Parathyroid adenoma (tissue), 2 donors: ENCODE data around the gene MMP17.

Source experiments
- H2AFZ ChIP-seq: fragments of 300-600 bp; sonication (generic); one replicate; pipeline ENCODE4 v1.7.0; 2017; ENCODE audit warnings: antibody characterized with exemption, mild to moderate bottlenecking
- H3K27ac ChIP-seq: fragments of 300-600 bp; sonication (generic); one replicate; pipeline ENCODE4 v1.7.0; 2017
- H3K27me3 ChIP-seq: fragments of 300-600 bp; sonication (generic); one replicate; pipeline ENCODE4 v1.7.0; 2017; ENCODE audit warnings: low read length; ENCODE audit not compliant: control insufficient read depth, insufficient read depth
- H3K36me3 ChIP-seq: fragments of 300-600 bp; sonication (generic); one replicate; pipeline ENCODE4 v1.7.0; 2017; ENCODE audit warnings: low read length; ENCODE audit not compliant: control insufficient read depth, insufficient read depth
- H3K4me1 ChIP-seq: fragments of 300-600 bp; sonication (generic); one replicate; pipeline ENCODE4 v1.7.0; 2017; ENCODE audit warnings: control low read depth
- H3K4me2 ChIP-seq: fragments of 300-600 bp; sonication (generic); one replicate; pipeline ENCODE4 v1.7.0; 2017; ENCODE audit warnings: low read length
- H3K4me3 ChIP-seq: fragments of 300-600 bp; sonication (generic); one replicate; pipeline ENCODE4 v1.7.0; 2017; ENCODE audit warnings: low read depth, low read length
- H3K79me2 ChIP-seq: fragments of 300-600 bp; sonication (generic); one replicate; pipeline ENCODE4 v1.7.0; 2017; ENCODE audit warnings: control low read depth
- H3K9ac ChIP-seq: fragments of 300-600 bp; sonication (generic); one replicate; pipeline ENCODE4 v1.7.0; 2017; ENCODE audit warnings: mild to moderate bottlenecking
- H3K9me3 ChIP-seq: fragments of 300-600 bp; sonication (generic); one replicate; pipeline ENCODE4 v1.7.0; 2017; ENCODE audit warnings: low read length; ENCODE audit not compliant: control insufficient read depth
- TF ChIP-seq, protein P1 (sequence below): fragments of 300-600 bp; sonication (generic); IDR thresholded peaks from one replicate; pipeline ENCODE4 v1.7.0; 2017; ENCODE audit warnings: antibody characterized with exemption, mild to moderate bottlenecking
- donor health status: primary hyperparathyroidism.

The MMP17 gene

GRCh38 chr12:131867891-131868675, 39.9 kb downstream of the MMP17 start:
- Histone ChIP-seq H3K9me3 (no peaks in the 10 kb centered on the region), H3K27ac (no peak overlapping the region), H3K4me1 (no peaks in the 10 kb centered on the region), H3K36me3 (no peaks in the 10 kb centered on the region), H3K9ac (no peak overlapping the region), H3K4me3 (no peak overlapping the region), H2AFZ (no peak overlapping the region), H3K4me2 (no peak overlapping the region), H3K27me3 (no peaks in the 10 kb centered on the region), H3K79me2 (no peaks in the 10 kb centered on the region)
- TF ChIP-seq, protein P1, sequence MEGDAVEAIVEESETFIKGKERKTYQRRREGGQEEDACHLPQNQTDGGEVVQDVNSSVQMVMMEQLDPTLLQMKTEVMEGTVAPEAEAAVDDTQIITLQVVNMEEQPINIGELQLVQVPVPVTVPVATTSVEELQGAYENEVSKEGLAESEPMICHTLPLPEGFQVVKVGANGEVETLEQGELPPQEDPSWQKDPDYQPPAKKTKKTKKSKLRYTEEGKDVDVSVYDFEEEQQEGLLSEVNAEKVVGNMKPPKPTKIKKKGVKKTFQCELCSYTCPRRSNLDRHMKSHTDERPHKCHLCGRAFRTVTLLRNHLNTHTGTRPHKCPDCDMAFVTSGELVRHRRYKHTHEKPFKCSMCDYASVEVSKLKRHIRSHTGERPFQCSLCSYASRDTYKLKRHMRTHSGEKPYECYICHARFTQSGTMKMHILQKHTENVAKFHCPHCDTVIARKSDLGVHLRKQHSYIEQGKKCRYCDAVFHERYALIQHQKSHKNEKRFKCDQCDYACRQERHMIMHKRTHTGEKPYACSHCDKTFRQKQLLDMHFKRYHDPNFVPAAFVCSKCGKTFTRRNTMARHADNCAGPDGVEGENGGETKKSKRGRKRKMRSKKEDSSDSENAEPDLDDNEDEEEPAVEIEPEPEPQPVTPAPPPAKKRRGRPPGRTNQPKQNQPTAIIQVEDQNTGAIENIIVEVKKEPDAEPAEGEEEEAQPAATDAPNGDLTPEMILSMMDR: no peak

DNA sequence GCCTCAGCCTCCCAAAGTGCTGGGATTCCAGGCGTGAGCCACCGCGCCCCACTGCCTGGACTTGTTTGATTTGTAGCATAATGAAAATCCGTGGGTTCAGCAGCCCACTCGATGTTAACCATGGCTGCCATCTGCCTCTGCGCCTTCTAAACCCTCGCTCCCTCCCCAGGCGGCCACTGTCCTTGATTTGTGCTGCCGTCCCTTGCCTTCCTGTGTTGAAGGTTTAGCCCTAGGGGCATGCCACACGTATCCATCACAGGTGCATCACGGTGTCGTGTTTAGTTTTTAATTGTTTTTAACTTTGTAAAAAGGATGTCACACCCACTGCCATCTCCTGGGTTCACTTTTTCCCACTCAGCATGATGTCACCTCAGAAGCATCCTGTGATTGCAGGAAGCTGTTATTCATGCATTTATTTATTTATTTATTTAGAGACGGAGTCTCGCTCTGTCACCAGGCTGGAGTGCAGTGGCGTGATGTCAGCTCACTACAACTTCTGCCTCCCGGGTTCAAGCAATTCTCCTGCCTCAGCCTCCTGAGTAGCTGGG, 41.8 kb downstream of the MMP17 start:
- Histone ChIP-seq H2AFZ (no peak overlapping the region), H3K9me3 (no peaks in the 10 kb centered on the region), H3K4me3 (no peak overlapping the region), H3K27me3 (no peaks in the 10 kb centered on the region), H3K36me3 (no peaks in the 10 kb centered on the region), H3K27ac (no peak overlapping the region), H3K4me1 (no peaks in the 10 kb centered on the region), H3K4me2 (no peak overlapping the region), H3K9ac (no peak overlapping the region), H3K79me2 (no peaks in the 10 kb centered on the region)
- TF ChIP-seq, protein P1: no peak

DNA sequence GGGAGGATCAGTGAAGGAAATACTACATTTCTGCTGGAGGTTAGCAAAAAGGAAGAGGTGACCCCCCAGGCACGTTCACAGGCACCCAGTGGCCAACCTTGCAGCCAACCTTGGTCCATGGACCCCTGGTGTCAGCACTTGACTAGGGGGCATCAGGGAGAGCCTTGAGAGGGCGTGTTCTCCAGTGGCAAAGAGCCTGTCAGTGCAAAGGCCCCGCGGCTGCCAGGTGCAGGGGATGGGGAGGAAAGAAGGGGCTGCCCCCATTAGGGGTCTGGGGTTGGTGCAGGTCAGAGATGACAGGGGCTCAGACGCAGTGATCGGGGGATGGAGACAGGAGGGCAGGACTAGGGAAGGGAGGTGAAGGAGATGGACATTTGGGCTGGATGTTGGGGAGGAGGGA, 43.5 kb downstream of the MMP17 start:
- no peaks in the 10 kb centered on the region for H3K79me2 ChIP-seq
- H3K36me3 ChIP-seq: no peaks in the 10 kb centered on the region
- TF ChIP-seq, protein P1: no peak
- no peaks in the 10 kb centered on the region for H3K9me3 ChIP-seq
- no peak overlapping the region for H3K9ac ChIP-seq
- H3K4me3 ChIP-seq: no peak overlapping the region
- H2AFZ ChIP-seq: no peak overlapping the region
- H3K4me2 ChIP-seq: no peak overlapping the region
- no peaks in the 10 kb centered on the region for H3K4me1 ChIP-seq
- H3K27ac ChIP-seq: no peak overlapping the region
- no peaks in the 10 kb centered on the region for H3K27me3 ChIP-seq

GRCh38 chr12:131872154-131873051, 44.2 kb downstream of the MMP17 start:
- Histone ChIP-seq H3K4me3 (no peak overlapping the region), H3K9ac (no peak overlapping the region), H3K36me3 (no peaks in the 10 kb centered on the region), H3K4me2 (no peak overlapping the region), H3K27me3 (no peaks in the 10 kb centered on the region), H2AFZ (no peak overlapping the region), H3K4me1 (no peaks in the 10 kb centered on the region), H3K27ac (no peak overlapping the region), H3K9me3 (no peaks in the 10 kb centered on the region), H3K79me2 (no peaks in the 10 kb centered on the region)
- TF ChIP-seq, protein P1: no peak
